Epidermal melanocyte (primary cell): ENCODE measurements around the gene HSPB6.
"Not testable (repeated sequence)": the region's sequence is repeated elsewhere in the genome, so short reads cannot be mapped to it uniquely, and the experiment has no call there.

Experiments
- DNase-seq: peaks from one replicate; pipeline ENCODE4 v3.0.0; 2011; ENCODE audit warnings: low spot score; ENCODE audit not compliant: insufficient read length

Gene HSPB6, protein sequence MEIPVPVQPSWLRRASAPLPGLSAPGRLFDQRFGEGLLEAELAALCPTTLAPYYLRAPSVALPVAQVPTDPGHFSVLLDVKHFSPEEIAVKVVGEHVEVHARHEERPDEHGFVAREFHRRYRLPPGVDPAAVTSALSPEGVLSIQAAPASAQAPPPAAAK

DNA sequence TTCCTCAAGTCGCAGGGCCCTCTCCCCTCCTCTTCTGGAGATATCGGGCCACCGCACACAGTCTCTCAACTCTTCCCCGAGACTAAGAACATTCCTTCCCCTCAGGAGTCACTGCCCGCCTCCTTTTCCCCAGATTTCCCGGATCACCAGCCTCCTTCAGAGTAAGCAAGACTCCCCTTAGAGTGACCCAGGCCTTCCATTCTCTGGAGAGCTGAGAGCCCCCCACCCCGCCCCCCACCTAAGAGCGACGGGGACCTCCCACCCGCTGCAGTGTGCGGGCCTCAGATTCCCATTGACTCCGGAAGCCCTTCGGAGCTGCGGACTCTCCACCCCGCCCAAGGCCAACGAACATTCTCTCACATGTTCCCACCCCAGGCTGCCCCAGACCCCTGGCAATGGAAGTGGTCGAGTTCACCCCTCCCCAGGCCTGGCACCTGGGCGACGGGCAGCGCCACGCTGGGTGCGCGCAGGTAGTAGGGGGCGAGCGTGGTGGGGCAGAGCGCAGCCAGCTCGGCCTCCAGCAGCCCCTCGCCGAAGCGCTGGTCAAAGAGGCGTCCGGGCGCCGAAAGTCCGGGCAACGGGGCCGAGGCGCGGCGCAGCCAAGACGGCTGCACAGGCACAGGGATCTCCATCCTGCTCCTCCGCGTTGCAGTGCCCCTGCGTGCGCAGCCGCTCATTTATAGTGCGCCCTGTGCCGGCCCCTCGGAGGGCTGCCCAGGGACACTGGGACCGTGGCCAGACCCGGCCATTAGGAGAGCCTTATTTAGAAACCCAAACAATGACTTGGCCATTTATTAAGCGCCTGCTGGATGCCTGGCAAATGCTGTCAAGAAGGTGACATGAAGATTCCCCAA is at the start of gene HSPB6:
Gene HSPB6, minus strand, starts transcription at position 653 of the 854 bp plus-strand sequence. Its CDS starts 21 bp downstream, at position 632.
- no peak for DNase-seq

DNA sequence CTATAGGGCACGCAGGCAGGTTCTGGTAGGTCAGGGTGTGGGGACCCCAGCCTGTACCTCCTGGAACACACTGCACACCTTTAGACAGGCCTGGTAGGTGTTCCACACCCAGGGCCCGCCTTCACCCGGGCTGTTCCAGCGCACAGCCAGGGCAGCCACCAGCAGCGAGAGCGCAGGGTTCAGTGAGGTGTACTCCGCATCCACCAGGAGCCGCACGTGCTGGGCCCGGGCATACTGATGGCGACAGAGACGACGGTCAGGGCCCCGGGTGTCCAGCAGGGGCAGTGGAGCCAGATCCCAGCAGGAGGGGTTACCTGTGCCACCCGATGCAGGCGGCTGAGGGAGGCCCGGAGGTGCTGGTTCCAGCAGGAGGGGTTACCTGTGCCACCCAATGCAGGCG is 49.8 kb upstream of the HSPB6 start:
- no peak for DNase-seq

DNA sequence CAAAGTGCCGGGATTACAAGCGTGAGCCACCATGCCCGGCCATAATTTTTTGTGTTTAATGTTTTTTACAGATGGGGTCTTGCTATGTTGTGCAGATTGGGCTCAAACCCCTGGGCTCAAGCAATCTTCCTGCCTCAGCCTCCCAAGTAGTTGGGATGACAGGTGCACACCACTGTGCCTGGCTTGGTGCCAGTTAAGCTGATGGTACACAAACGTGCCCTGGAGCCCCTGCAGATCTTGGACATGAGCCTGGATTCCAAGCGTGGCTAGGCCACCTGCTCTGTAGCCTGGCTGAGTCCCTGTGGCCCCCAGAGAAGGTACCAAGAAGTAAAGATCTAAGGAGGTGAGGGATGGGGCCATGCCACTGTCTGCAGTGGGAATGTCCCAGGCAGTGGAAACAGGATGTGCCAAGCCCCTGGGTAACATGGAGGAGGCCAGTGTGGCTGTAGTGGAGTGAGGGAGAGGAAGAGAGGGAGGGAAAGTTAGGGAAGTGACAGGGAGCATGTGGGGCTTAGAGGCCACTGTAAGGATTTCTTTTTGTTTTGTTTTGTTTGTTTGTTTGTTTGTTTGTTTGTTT is 48.8 kb upstream of the HSPB6 start:
- no peak for DNase-seq

DNA sequence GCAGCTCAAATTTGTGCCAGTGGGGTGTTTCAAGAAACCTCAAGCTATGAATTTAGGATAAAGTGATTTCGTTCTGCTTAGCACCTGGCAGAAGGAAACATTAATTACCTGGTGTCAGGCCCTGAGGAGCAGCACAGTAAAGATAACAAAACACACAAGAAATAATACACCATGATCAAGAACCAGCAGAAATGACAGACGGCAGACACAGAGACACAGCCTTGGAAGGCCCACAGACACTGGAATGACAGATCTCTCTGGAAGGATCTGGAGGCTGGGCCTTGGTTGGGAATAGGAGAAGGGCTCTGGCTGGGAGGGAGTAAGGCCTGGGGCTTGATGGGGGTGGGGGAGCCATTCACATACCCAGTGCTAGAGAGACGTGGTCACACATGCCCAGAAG is 45.0 kb upstream of the HSPB6 start:
- no peak for DNase-seq

DNA sequence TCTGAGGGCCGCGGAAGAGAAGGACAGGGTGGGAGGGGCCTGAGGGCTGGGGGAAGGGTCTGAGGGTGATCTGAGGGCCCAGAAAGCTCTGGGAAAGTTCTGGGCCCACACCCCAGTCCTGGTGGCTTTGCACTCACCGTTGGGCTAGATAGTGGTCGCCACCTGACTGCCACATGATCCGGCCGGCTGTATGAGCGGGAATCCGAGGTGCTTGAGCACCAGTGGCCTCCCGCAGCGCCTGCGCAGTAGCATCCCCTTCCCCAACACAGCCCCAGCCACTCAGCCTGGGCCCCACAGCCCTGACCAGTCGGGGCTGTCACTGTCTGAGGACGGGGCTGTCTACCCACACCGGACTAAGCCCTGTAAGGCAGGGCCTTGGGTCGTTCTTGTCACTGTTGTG is 40.8 kb upstream of the HSPB6 start:
- DNase-seq, result no peak

DNA sequence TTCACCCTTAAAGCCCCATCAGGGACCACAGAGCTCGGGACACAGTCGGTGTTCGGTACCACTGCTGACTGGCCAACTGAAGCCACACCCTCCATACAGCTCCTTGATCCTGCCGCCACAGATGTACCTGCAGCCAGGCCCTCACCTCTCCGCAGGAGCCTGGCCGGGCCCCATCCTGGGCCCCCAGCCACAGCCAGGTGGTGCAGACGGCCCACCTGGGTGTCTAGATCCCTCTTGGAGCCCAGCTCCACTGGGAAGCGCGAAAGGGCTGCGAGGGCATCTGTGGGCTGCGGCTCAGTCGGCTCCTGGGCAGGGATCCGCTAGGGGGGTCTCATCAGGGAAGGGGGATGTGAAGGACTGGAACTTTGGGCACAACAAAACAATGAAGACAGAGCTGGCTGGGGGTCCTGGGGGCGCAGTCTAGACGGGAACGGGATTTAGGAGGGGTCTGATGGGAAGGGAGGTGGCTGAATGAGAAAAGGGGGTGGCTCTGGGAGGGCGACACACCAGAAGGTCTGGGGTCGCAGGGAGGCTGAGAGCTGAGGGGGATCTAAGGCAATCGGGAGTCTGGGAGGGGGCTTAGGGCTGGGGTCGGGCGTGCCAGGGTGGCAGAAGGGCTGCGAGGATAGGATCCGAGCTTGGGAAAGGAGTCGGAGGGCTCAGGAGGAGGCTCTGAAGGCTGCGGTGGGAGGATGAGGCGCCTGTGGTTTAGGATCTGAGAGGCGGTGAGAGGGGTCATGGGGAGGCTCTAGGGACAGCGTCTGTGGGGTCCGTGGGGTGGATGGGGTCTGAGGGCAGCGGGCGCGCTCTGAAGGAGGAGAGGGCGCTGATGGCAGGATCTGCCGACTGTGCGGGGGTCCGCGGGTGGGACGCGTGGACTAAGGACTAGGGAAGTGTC is 40.1 kb upstream of the HSPB6 start:
- no peak for DNase-seq

DNA sequence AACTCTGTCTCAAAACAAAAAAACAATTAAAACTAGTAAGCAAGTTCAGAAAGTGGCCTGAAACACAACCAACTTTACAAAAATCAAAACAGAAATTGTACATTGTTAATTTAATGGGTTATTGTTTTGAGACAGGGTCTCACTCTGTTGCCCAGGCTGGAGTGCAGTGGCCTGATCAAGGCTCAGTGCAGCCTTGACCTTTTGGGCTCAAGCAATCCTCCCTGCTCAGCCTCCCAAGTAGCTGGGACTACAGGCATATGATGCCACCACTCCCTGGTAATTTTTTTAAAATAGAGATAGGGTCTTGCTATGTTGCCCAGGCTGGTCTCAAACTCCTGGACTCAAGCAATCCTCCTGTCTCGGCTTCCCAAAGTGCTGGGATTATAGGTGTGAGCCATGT is 38.7 kb upstream of the HSPB6 start:
- not testable (repeated sequence) for DNase-seq

DNA sequence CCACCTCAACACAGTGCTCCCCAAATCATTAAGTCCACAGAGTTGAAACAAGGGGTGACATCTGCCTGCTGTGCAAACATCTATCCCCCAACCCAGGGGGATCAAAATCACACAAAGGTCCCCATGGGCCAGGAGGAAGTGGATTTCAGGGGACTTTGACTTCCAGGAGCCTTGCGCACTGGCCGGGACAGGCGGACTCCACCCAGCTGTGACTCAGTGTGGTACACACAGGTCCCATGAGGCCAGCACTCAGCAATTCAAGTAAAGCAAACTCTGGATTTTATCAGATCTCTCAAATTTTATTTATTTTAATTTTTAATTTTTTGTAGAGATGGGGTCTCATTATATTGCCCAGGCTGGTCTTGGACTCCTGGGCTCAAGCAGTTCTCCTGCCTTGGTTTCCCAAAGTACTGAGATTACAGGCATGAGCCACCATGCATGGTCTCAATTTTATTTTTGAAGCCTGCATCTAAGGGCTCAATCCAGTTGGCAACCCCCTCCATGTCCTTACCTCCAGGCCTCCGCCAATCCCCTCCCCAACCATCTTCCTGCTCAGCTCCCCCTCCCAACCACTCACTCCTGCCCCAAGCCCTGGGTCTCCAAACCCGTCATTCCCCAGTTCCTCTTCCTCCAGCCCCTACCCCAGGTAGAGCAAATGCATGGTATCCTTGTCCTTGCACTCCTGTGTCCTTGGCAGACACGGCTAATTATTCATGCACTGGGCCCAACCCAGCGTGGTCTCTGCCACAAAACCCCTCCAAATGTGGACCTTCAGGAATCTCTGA is 36.7 kb upstream of the HSPB6 start:
- no peak for DNase-seq

DNA sequence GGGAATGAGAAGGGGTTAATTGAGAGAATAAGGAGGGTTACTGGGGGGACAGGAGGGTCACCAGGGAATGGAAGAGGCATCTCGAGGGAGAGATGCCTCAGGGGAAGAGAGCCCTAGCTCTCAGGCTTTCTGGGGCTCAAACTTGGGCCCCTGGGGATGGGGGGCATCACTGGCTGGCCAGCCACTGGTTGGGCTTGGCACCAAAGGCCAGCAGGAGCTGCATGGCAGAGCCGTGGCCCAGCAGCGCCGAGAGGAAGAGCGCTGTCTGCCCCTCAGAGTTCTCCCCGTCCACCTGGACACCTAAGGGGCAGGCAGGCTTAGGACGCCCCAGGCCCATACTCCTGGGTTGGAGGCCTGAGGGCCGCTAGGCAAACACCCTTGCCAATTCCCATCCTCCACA is 36.1 kb upstream of the HSPB6 start:
- no peak for DNase-seq

DNA sequence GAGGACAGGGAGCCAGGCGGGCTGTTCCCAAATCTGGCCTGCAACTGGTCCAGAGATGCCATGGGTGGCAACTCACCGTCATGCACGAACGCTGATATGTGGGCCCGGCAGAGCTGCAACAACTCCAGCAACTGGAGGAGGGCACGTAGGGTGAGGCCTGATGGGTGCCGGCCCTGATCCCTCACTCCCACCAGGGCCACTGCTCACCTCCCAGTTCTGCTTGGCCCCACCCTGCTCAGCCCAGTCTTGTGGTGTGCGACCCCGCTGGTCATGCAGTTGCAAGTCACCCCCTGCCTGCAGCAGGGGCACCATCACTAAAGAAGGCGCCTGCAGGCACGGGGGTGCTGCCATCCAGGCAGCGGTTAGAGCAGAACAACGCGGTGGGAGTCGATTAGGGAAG is 35.5 kb upstream of the HSPB6 start:
- no peak for DNase-seq

DNA sequence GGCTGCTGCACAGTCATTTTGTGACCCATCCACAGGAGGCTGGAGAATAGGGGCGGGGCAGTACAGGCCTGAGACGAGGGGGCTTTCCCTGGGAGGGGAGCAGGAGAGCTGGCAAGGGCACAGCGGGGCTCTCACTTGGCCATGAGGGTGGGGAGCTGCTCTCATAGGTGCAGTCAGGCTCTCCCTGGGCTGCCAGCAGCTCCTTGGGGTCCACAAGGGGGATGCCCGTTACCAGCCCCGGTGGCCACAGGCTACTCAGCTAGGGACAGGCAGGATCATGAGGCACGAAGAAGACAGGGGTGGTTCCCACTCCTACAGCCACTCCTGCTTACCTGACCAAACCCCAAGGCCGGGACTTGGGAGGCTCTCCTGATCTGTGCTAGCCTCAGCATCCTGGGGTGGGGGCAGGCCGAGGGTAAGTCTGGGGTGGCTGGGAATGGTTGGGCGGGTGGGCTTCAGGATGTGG is 35.0 kb upstream of the HSPB6 start:
- DNase-seq, result no peak

DNA sequence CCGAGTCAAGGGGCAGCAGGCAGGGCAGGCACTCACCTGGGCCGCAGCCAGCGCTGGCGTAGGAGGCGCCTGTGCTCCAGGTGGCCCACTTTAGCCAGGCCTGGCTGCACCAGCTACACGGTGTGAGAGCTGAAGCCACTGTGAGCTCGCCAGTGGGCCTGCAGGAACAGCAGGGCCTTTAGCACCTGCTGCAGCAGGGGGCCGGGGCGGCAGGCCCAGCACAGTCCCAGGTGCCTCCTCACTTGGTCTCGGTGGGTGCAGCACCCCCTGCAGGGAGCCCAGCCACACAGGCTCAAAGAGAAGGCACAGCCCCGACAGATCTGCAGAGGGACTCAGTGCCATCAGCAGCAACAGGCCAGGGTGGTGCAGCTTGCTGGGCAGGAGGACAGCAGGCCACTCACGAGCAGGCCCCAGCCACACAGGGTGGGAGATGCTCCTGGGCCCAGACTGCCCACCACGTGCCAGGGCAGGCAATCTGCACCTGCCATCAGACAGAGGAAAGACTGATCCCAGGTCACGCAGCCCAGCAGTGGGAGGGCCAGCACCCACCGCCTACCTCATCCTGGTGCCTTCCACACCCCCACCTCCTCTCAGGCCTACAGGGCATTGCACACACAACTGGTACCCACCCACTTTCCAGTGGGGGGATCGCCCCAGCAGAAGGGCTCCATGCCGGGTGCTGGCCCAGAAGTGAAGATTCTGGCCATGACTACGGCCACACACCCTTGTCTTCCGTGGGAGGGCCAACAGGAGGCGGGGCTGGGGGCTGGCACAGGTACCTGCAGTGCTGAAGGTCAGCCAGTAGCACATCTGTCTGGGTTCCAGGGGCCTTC is 34.4 kb upstream of the HSPB6 start:
- no peak for DNase-seq

DNA sequence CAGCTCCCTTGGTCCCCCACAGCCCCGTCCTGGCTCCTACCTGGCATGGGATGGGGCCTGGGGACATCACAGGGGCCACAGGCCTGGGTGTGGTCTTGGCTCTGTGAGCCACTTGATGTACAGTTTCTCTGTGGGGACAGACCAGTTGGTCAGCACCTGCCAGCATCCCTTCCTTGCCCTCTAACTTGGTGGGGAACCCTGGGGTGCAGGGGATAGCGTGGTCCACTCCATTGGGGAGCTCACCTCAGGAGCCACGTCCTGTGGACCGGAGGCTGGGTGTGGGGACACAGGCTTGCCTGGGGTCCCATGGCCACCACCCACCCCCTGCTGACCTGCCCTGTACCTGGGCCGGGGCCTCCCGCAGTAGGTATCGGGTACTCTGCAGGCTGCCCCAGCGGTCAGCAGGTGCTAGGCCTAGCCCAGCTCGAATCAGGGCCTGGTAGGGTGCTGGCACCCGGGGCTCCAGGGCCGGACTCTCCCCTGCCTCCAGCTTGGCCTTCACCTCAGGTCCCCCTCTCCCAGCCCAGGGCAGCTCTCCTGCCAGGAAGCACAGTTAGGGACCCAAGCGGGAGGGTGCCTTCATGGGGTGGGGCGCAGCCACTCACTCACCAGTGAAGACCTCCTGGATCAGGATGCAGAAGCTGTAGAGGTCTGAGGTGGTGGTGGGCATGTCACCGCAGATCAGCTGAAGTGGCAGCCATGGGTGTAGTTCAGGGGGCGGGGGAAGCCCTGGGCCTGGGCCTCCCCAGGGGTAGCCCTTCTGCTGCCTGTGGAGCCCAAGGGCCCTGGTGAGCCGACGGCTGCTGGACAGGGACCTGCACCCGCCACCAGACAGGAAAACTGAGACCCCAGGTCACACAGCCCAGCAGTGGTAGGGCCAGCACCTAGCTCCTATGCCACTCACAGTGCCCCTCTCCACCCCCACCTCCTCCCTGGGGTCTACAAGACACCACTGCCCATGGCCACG is 33.4 kb upstream of the HSPB6 start:
- DNase-seq, result no peak

DNA sequence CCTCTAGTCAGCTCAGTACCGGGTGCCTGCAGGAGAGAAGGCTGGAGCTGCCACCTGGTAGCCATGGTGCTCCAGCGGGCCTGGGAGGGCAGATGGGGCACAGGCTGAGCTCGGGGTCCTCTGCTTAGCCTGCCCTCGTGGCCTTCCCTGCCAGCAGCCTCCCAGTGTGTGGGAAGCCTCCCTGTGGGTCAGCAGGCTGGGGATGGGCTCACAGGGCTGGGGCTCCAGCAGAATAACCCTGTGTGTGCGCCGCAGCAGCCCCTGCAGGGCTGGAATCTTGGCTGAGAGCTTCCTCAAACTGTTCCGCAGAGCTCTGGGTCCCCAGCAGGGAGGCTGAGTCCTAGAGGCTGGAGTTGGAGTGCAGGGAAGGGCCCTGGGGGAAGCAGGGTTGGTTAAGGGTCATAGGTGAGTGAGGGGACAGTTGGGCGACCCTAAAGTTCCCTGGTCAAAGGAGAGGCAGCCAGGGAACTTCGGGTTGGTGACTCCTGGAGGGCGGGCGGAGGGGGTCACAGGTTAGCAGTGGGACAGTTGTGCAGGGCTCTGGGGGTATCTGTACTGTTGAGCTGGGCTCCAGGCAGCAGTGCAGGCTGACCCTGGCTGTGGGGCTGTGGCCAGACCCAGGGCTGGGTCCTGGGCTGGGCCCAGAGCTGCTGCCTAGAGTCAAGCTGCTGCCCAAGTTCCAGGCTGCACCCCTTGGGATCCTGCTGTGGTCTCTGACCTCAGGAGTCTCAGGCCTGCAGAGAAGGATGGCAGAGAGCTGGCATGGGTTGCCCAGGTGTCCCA is 32.6 kb upstream of the HSPB6 start:
- no peak for DNase-seq

DNA sequence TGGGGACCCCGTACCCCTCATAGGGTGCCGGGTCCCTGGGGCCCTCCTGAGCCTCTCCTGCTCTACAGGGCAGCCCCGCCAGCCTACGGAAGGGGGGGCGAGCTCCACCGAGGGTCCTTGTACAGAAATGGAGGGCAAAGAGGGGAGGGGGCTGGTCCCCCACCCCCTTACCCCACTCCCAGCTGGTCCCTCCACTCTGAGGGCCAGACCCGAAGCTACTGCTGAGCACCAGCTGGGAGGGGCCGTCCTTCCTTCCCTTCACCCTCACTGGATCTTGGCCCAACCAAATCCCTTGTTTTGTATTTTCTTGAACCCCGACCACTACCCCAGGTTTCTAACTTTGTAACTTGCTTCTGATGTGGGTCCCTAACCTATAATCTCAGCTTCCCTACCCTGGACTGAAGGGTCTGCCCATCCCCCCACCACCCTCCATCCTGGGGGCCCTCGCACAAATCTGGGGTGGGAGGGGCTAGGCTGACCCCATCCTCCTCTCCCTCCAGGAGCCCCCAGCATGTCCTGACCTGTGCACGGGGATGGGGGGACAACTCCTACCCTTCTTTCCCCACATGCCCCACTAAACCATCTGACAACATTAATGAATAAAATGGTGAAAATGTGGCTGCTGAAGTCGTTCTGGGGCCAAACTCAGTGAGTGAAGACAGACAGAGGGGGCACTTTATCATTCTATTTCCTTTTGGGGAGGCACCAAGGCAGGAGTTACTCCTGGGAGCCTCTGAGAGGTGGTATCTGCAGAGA is 31.6 kb upstream of the HSPB6 start:
- no peak for DNase-seq

DNA sequence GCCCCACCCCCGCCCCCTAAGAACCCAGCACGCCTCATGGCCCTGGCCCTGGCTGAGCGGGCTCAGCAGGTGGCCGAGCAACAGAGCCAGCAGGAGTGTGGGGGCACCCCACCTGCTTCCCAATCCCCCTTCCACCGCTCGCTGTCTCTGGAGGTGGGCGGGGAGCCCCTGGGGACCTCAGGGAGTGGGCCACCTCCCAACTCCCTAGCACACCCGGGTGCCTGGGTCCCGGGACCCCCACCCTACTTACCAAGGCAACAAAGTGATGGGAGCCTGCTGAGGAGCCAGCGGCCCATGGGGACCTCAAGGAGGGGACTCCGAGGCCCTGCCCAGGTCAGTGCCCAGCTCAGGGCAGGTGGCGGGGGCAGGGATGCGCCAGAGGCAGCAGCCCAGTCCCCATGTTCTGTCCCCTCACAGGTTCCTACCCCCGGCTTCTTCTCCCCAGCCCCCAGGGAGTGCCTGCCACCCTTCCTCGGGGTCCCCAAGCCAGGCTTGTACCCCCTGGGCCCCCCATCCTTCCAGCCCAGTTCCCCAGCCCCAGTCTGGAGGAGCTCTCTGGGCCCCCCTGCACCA is 30.5 kb upstream of the HSPB6 start:
- no peak for DNase-seq
